HL-60 (cell line): ENCODE results near the gene CDC23.

Source experiments
- DNase-seq, 2 experiments: peaks; one replicate each; pipeline ENCODE4 v3.0.0-alpha.2; 2010 to 2020; ENCODE audit warnings: low read depth in 1 of 2, low spot score in 1 of 2
- H3K27ac ChIP-seq: fragments of 250-450 bp; sonication (Bioruptor Pico); replicated peaks from 2 replicates; pipeline ENCODE4 v1.5.1; 2020; ENCODE audit warnings: mild to moderate bottlenecking, moderate library complexity
- H3K27me3 ChIP-seq: fragments of 250-450 bp; sonication (Bioruptor Pico); 2 replicates; pipeline ENCODE4 v1.5.1; 2021; ENCODE audit warnings: mild to moderate bottlenecking, moderate library complexity; ENCODE audit not compliant: insufficient read depth, poor library complexity, severe bottlenecking
- H3K4me3 ChIP-seq: replicated peaks from 2 replicates; pipeline ENCODE4 v1.5.1; 2011; ENCODE audit warnings: mild to moderate bottlenecking, control low read depth, low read length; ENCODE audit not compliant: insufficient read depth
- GABPA ChIP-seq: IDR thresholded peaks from 2 replicates; pipeline ENCODE4 v1.6.1; 2012; ENCODE audit warnings: low read depth
- POLR2AphosphoS5 ChIP-seq: IDR thresholded peaks from 2 replicates; pipeline ENCODE4 v1.6.1; 2012; ENCODE audit warnings: low read depth
- SPI1 ChIP-seq: IDR thresholded peaks from 2 replicates; pipeline ENCODE4 v1.6.1; 2012; ENCODE audit warnings: low read depth, mild to moderate bottlenecking, borderline replicate concordance
- TF ChIP-seq, protein P1 (sequence below): IDR thresholded peaks from one replicate; pipeline ENCODE4 v1.5.1; 2011; ENCODE audit warnings: low read length, control low read depth, inconsistent platforms; ENCODE audit not compliant: insufficient read depth
- TF ChIP-seq, protein P2 (sequence below): IDR thresholded peaks from 2 replicates; pipeline ENCODE4 v1.6.1; 2012; ENCODE audit warnings: low read depth; ENCODE audit not compliant: insufficient replicate concordance

Gene CDC23

GRCh38 chr5:138178516-138179276 lies 34.4 kb downstream of the CDC23 start, which contains the start of the genes BRD8 and KIF20A:
BRD8 (minus strand) TSS chr5:138178630; CDS start chr5:138178614, 16 bp downstream.
KIF20A (plus strand) TSS chr5:138179112; CDS start chr5:138179681, 569 bp downstream.
- H3K27ac ChIP-seq = peak within 1 kb of the TSS; percentile 92
- TF ChIP-seq GABPA (peak; percentile 73), POLR2AphosphoS5 (peak; percentile 38)
- TF ChIP-seq, protein P1, sequence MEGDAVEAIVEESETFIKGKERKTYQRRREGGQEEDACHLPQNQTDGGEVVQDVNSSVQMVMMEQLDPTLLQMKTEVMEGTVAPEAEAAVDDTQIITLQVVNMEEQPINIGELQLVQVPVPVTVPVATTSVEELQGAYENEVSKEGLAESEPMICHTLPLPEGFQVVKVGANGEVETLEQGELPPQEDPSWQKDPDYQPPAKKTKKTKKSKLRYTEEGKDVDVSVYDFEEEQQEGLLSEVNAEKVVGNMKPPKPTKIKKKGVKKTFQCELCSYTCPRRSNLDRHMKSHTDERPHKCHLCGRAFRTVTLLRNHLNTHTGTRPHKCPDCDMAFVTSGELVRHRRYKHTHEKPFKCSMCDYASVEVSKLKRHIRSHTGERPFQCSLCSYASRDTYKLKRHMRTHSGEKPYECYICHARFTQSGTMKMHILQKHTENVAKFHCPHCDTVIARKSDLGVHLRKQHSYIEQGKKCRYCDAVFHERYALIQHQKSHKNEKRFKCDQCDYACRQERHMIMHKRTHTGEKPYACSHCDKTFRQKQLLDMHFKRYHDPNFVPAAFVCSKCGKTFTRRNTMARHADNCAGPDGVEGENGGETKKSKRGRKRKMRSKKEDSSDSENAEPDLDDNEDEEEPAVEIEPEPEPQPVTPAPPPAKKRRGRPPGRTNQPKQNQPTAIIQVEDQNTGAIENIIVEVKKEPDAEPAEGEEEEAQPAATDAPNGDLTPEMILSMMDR = no peak
- no peaks in the 10 kb centered on the region for H3K27me3 ChIP-seq

GRCh38 chr5:138177941-138178515 lies 35.1 kb downstream of the CDC23 start:
- Histone ChIP-seq H3K4me3 (peak overlapping the region; percentile 78), H3K27ac (peak overlapping the region; percentile 92), H3K27me3 (no peaks in the 10 kb centered on the region)
- TF ChIP-seq, protein P1 = no peak
- TF ChIP-seq, protein P2, sequence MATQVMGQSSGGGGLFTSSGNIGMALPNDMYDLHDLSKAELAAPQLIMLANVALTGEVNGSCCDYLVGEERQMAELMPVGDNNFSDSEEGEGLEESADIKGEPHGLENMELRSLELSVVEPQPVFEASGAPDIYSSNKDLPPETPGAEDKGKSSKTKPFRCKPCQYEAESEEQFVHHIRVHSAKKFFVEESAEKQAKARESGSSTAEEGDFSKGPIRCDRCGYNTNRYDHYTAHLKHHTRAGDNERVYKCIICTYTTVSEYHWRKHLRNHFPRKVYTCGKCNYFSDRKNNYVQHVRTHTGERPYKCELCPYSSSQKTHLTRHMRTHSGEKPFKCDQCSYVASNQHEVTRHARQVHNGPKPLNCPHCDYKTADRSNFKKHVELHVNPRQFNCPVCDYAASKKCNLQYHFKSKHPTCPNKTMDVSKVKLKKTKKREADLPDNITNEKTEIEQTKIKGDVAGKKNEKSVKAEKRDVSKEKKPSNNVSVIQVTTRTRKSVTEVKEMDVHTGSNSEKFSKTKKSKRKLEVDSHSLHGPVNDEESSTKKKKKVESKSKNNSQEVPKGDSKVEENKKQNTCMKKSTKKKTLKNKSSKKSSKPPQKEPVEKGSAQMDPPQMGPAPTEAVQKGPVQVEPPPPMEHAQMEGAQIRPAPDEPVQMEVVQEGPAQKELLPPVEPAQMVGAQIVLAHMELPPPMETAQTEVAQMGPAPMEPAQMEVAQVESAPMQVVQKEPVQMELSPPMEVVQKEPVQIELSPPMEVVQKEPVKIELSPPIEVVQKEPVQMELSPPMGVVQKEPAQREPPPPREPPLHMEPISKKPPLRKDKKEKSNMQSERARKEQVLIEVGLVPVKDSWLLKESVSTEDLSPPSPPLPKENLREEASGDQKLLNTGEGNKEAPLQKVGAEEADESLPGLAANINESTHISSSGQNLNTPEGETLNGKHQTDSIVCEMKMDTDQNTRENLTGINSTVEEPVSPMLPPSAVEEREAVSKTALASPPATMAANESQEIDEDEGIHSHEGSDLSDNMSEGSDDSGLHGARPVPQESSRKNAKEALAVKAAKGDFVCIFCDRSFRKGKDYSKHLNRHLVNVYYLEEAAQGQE = no peak
- TF ChIP-seq SPI1 (no peak), POLR2AphosphoS5 (no peak), GABPA (no peak)
- no peak for DNase-seq

More at GRCh38 chr5:138178516-138179276, 34.4 kb downstream of the CDC23 start, which contains the start of the genes BRD8 and KIF20A:
- peak within 1 kb of the TSS; percentile 78 for H3K4me3 ChIP-seq
- peak; percentile 78 to 94 for DNase-seq

DNA sequence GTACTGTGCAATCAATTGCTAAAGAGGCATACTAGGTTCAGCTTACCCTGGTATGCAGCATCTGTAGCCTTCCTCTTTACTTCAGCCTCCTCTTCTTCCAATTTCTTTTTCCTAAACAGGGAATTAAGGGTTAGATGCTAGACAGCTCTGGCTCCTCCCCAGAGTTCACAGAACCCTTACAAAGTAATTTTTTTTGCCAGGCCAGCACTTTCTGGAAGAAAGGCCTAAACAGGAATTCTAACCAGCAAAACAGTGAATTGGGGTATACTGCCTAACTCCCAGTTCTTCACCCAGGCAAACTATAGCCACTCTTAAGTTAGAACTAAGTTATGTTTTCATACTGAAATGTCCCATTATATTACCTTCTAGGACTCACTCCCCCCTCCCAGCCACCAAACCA lies 42.8 kb downstream of the CDC23 start:
- TF ChIP-seq SPI1 (no peak), GABPA (no peak), POLR2AphosphoS5 (no peak)
- TF ChIP-seq, protein P2 = no peak
- TF ChIP-seq, protein P1 = no peak

More for the DNA sequence above, 42.8 kb downstream of the CDC23 start:
- no peaks in the 10 kb centered on the region for H3K27me3 ChIP-seq
- no peak for DNase-seq
- no peak overlapping the region for H3K27ac ChIP-seq
- no peak overlapping the region for H3K4me3 ChIP-seq
